Upper lobe of left lung (tissue), 6 donors: ENCODE data around the gene CALN1. TPM values are rescaled to one million over a fixed set of nuclear protein-coding genes. Genes with fewer than 3 reads are reported as not detected.

ENCODE experiments used
- ATAC-seq, 2 donors: fragments of 200-7000 bp; cut with Tn5 transposase; one replicate each; pipeline ENCODE4 v1.9.1; 2022; ENCODE audit warnings: mild to moderate bottlenecking in 2 of 2, moderate library complexity in 2 of 2; ENCODE audit not compliant: low FRiP score in 2 of 2
- DNase-seq, 2 donors: peaks; one replicate each; pipeline ENCODE4 v3.0.0-alpha.2; 2019 to 2020
- H3K27ac ChIP-seq, 4 donors: fragments of 200-600 bp; sonication (generic); one replicate each; pipeline ENCODE4 v1.5.1; 2016 to 2019
- H3K27me3 ChIP-seq, 4 donors: fragments of 200-600 bp; sonication (generic); one replicate each; pipeline ENCODE4 v1.5.1; 2017 to 2019
- H3K36me3 ChIP-seq, 4 donors: fragments of 200-600 bp; sonication (generic); one replicate each; pipeline ENCODE4 v1.5.1; 2016 to 2019
- H3K4me1 ChIP-seq, 4 donors: fragments of 200-600 bp; sonication (generic); one replicate each; pipeline ENCODE4 v1.5.1; 2018 to 2019
- H3K4me3 ChIP-seq, 4 donors: fragments of 200-600 bp; sonication (generic); one replicate each; pipeline ENCODE4 v1.5.1; 2017 to 2019; ENCODE audit warnings: mild to moderate bottlenecking in 2 of 4, moderate library complexity in 1 of 4
- H3K9me3 ChIP-seq, 4 donors: fragments of 200-600 bp; sonication (generic); one replicate each; pipeline ENCODE4 v1.5.1; 2018 to 2019
- EP300 ChIP-seq, 4 donors: sonication (generic); formaldehyde crosslinking; IDR thresholded peaks; one replicate each; pipeline ENCODE4 v1.5.1; 2017; ENCODE audit warnings: antibody characterized with exemption in 4 of 4, control low read depth in 2 of 4
- POLR2A ChIP-seq, 4 donors: fragments of 450-650 bp; IDR thresholded peaks; one replicate each; pipeline ENCODE4 v1.5.1; 2016 to 2017; ENCODE audit warnings: antibody characterized with exemption in 4 of 4, mild to moderate bottlenecking in 2 of 4
- POLR2AphosphoS5 ChIP-seq, 2 donors: sonication (generic); formaldehyde crosslinking; IDR thresholded peaks; one replicate each; pipeline ENCODE4 v1.5.1; 2017; ENCODE audit warnings: antibody characterized with exemption in 2 of 2
- WGBS, 2 donors: methylation state at CpG; one replicate each; pipeline ENCODE4 v1.1.5; 2017 to 2018; 5-methylcytosine and 5-hydroxymethylcytosine counted together
- total RNA-seq, 6 donors: library from RNA; depleted of rRNA in 4 of 6; stranded (reverse); fragments of >200 nt in 4 of 6; gene quantifications; one replicate each; pipeline versions ENCODE4 v1.1.0 to v1.2.1, GENCODE V29; 2016 to 2021
- TF ChIP-seq, protein P1 (sequence below), 6 experiments: fragments of 450-650 bp in 4 of 6; fragments of 200-600 bp in 2 of 6; sonication (generic) in 2 of 6; IDR thresholded peaks; one replicate each; pipeline ENCODE4 v1.5.1; 2016 to 2019; ENCODE audit warnings: antibody characterized with exemption in 6 of 6
- donor health status: DM: no; HTN: no; CAD: no; lungs with moderate emphysema.
- donor health status: DM: no; HTN: yes; CAD: no; lungs with severe emphysema.

Gene CALN1
- total RNA-seq, 6 donors from 2014 or later, result 0.24 to 0.46 TPM; not detected in 4

DNA sequence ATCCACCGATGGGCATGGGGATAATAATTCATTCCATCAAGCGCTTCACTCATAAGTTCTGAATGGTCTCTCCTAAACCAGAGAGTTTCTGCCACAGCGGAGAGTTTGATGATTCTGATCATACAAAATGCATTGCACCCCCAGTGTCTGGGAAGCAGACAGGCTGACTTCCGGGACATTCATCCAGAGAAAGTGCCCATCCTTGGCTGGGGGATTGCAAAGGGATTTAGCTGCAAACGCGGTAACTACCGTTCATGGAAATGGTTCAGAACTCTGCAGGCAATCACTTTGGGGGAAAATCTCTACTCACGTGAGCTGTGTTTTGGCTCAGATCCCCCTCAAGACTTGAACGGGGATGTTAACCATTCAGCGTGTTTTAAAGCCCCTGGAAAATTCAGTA lies 33.4 kb upstream of the CALN1 start:
- H3K4me3 ChIP-seq, result no peak overlapping the region
- H3K27me3 ChIP-seq, result no peaks in the 10 kb centered on the region
- no peak for ATAC-seq
- DNase-seq, result no peak
- H3K9me3 ChIP-seq, result no peaks in the 10 kb centered on the region
- H3K4me1 ChIP-seq, result no peaks in the 10 kb centered on the region
- 79 to 85% methylated on average over 7 to 10 of the region's 10 CpGs for WGBS, 2 donors
- TF ChIP-seq, protein P1, sequence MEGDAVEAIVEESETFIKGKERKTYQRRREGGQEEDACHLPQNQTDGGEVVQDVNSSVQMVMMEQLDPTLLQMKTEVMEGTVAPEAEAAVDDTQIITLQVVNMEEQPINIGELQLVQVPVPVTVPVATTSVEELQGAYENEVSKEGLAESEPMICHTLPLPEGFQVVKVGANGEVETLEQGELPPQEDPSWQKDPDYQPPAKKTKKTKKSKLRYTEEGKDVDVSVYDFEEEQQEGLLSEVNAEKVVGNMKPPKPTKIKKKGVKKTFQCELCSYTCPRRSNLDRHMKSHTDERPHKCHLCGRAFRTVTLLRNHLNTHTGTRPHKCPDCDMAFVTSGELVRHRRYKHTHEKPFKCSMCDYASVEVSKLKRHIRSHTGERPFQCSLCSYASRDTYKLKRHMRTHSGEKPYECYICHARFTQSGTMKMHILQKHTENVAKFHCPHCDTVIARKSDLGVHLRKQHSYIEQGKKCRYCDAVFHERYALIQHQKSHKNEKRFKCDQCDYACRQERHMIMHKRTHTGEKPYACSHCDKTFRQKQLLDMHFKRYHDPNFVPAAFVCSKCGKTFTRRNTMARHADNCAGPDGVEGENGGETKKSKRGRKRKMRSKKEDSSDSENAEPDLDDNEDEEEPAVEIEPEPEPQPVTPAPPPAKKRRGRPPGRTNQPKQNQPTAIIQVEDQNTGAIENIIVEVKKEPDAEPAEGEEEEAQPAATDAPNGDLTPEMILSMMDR (IDR thresholded peaks at IDR 0.05), result no peak
- H3K36me3 ChIP-seq, result no peaks in the 10 kb centered on the region
- H3K27ac ChIP-seq, result no peak overlapping the region

DNA sequence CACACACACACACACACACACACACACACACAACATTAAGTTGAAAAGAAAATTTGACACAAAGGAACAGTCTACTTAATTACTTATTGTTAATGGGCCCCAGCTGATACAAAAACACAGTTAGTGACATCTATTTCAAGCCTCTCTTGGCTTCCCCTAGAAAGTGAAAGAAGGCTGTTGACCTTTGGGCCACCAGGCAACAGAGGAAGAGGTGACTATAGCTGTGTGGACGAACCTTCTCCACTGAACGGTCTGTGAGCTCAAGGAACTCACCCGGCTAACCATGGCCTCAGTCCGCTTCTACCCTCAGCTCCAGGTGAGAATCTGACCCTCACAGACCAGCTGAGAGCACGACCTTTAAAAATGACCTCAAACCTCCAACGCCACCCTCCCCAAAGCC lies 32.9 kb upstream of the CALN1 start:
- H3K9me3 ChIP-seq, result no peaks in the 10 kb centered on the region
- DNase-seq (no peak), ATAC-seq (no peak)
- no peaks in the 10 kb centered on the region for H3K4me1 ChIP-seq
- H3K27ac ChIP-seq, result no peak overlapping the region
- WGBS, 2 donors, result 84 to 85% methylated on average over 6 of the region's 6 CpGs
- no peaks in the 10 kb centered on the region for H3K27me3 ChIP-seq
- no peaks in the 10 kb centered on the region for H3K36me3 ChIP-seq
- no peak overlapping the region for H3K4me3 ChIP-seq
- no peak for TF ChIP-seq EP300 (IDR thresholded peaks at IDR 0.05)
- no peak for TF ChIP-seq POLR2AphosphoS5 (IDR thresholded peaks at IDR 0.05)
- TF ChIP-seq POLR2A (IDR thresholded peaks at IDR 0.05), result no peak
- TF ChIP-seq, protein P1 (IDR thresholded peaks at IDR 0.05), result no peak

DNA sequence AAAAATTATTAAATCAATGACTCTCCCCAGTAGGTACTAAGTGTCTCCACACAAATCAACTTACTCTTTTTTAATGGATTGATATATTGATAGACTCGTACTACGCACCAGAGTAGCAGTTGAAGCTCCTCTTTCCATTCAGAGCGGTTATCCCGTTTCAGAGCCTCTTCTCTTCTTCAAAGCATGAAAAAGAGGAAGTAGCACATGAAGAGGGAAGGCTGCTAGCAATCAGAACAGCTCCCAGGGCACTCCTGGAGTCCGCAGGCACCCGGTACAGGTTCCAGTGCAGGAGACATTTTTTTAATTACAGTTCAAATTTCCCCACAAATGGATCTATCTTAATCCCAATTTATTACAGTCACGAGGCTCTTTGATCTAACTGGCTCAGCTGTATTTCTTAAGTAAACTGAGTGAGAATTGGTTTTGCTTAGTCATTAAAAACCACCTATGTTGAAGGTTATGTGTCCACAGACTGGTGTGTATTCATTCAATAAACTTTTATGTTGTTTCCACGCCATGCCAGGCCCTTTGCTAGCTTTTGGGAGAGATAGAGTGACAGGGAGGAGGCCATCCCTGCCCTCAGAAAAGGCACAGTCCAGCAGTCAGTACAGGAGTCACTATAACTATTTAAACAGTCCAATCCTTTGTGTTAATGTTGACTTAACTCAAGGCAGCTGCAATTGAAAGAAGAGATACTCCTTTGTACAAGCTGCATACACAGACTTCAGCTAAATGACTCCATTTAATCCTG lies 32.1 kb upstream of the CALN1 start:
- WGBS, 2 donors, result 43 to 56% methylated on average over 8 of the region's 8 CpGs
- Histone ChIP-seq H3K4me3 (no peak overlapping the region), H3K4me1 (no peaks in the 10 kb centered on the region), H3K9me3 (no peaks in the 10 kb centered on the region), H3K27ac (no peak overlapping the region), H3K27me3 (no peaks in the 10 kb centered on the region), H3K36me3 (no peaks in the 10 kb centered on the region)
- DNase-seq, result no peak
- ATAC-seq, result no peak
- TF ChIP-seq, protein P1 (IDR thresholded peaks at IDR 0.05), result no peak
- no peak for TF ChIP-seq EP300 (IDR thresholded peaks at IDR 0.05)

DNA sequence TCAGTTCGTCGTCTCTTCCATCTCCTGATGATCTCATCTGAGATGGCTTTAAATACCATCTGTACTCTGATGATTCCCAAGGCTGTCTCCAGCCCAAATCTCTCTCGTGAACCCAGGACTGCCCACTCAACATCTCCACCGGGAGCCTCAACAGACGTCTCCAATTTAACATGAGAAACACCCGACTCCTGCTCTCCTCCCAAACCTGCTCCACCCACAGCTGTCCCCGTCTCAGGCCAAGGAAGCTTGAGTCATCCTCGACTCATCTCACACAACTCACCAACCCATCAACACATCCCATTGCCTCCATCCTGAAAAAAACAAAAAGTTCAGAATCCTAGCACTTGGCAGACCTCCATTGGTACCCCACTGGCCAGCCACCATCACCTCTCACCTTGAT lies 29.7 kb upstream of the CALN1 start:
- H3K4me3 ChIP-seq, result no peak overlapping the region
- TF ChIP-seq POLR2A (IDR thresholded peaks at IDR 0.05) (no peak), POLR2AphosphoS5 (IDR thresholded peaks at IDR 0.05) (no peak), EP300 (IDR thresholded peaks at IDR 0.05) (no peak)
- TF ChIP-seq, protein P1 (IDR thresholded peaks at IDR 0.05), result no peak
- WGBS, 2 donors, result 78 to 79% methylated on average over 8 of the region's 8 CpGs
- ATAC-seq, result peak in 1 of 2 donors; percentile 88
- H3K36me3 ChIP-seq, result no peaks in the 10 kb centered on the region
- DNase-seq, result no peak
- H3K27me3 ChIP-seq, result no peaks in the 10 kb centered on the region
- no peaks in the 10 kb centered on the region for H3K4me1 ChIP-seq
- no peaks in the 10 kb centered on the region for H3K9me3 ChIP-seq
- H3K27ac ChIP-seq, result no peak overlapping the region

DNA sequence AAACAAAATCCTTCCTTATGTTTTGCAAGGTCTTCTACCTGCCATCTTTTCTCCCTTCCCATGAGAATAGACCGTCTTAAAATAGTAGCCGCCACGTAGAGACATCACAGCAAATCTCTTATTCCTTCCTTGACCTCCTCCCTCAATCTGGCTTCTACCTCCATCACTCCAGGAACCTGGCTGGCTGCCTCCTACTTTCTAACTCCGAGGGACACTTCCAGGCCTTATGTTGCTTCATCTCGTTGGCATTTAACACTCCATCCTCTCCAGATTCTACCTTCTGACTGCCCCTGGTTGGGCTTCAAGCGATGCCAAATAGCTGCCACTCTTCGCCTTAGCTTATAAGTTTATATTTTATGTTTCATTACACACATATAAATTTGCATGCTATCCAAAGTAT lies 26.4 kb upstream of the CALN1 start:
- no peaks in the 10 kb centered on the region for H3K9me3 ChIP-seq
- ATAC-seq (no peak), DNase-seq (no peak)
- no peak overlapping the region for H3K4me3 ChIP-seq
- no peak overlapping the region for H3K27ac ChIP-seq
- TF ChIP-seq EP300 (IDR thresholded peaks at IDR 0.05), result no peak
- TF ChIP-seq, protein P1 (IDR thresholded peaks at IDR 0.05), result no peak
- TF ChIP-seq POLR2A (IDR thresholded peaks at IDR 0.05), result no peak
- no peak for TF ChIP-seq POLR2AphosphoS5 (IDR thresholded peaks at IDR 0.05)
- WGBS, 2 donors, result 83 to 86% methylated on average over 7 of the region's 7 CpGs
- no peaks in the 10 kb centered on the region for H3K36me3 ChIP-seq
- H3K4me1 ChIP-seq, result no peaks in the 10 kb centered on the region
- no peaks in the 10 kb centered on the region for H3K27me3 ChIP-seq
